Suprapubic skin (tissue), 4 donors: ENCODE results near the gene APOBEC3A. TPM values are rescaled to one million over a fixed set of nuclear protein-coding genes. Genes with fewer than 3 reads are reported as not detected.
"Not testable (repeated sequence)": the region's sequence is repeated elsewhere in the genome, so short reads cannot be mapped to it uniquely, and the experiment has no call there.

Source experiments
- DNase-seq, 2 donors: peaks; one replicate each; pipeline ENCODE4 v3.0.0-alpha.2; 2019; ENCODE audit warnings: low spot score in 2 of 2
- H3K27ac ChIP-seq: fragments of 200-600 bp; sonication (generic); one replicate; pipeline ENCODE4 v1.5.1; 2019
- H3K27me3 ChIP-seq: fragments of 200-600 bp; sonication (generic); one replicate; pipeline ENCODE4 v1.5.1; 2019
- H3K36me3 ChIP-seq: fragments of 200-600 bp; sonication (generic); one replicate; pipeline ENCODE4 v1.5.1; 2019
- H3K4me1 ChIP-seq: fragments of 200-600 bp; sonication (generic); one replicate; pipeline ENCODE4 v1.5.1; 2019
- H3K4me3 ChIP-seq: fragments of 200-600 bp; sonication (generic); one replicate; pipeline ENCODE4 v1.5.1; 2019; ENCODE audit warnings: mild to moderate bottlenecking
- H3K9me3 ChIP-seq: fragments of 200-600 bp; sonication (generic); one replicate; pipeline ENCODE4 v1.5.1; 2019
- EP300 ChIP-seq: sonication (generic); formaldehyde crosslinking; IDR thresholded peaks from one replicate; pipeline ENCODE4 v1.6.1; 2017; ENCODE audit warnings: antibody characterized with exemption
- POLR2A ChIP-seq, 2 donors: fragments of 450-650 bp; IDR thresholded peaks; one replicate each; pipeline ENCODE4 v1.6.1; 2017; ENCODE audit warnings: antibody characterized with exemption in 2 of 2, mild to moderate bottlenecking in 2 of 2, moderate library complexity in 2 of 2
- POLR2AphosphoS5 ChIP-seq, 3 donors: sonication (generic); formaldehyde crosslinking; IDR thresholded peaks; one replicate each; pipeline ENCODE4 v1.6.1; 2017; ENCODE audit warnings: antibody characterized with exemption in 3 of 3
- WGBS: methylation state at CpG from one replicate; pipeline ENCODE4 v1.1.5; 2018; 5-methylcytosine and 5-hydroxymethylcytosine counted together
- total RNA-seq, 4 donors: library from RNA; depleted of rRNA; stranded (reverse); fragments of >200 nt; gene quantifications; one replicate each; pipeline ENCODE4 v1.1.0, GENCODE V29; 2016
- TF ChIP-seq, protein P1 (sequence below), 2 donors: fragments of 200-600 bp in 1 of 2; fragments of 450-650 bp in 1 of 2; sonication (generic) in 1 of 2; IDR thresholded peaks; one replicate each; pipeline ENCODE4 v1.5.1; 2016 to 2019; ENCODE audit warnings: antibody characterized with exemption in 2 of 2, mild to moderate bottlenecking in 1 of 2, moderate library complexity in 1 of 2

The APOBEC3A gene
- total RNA-seq, 4 donors from 2014 or later: 2.1 TPM; not detected in 3

DNA sequence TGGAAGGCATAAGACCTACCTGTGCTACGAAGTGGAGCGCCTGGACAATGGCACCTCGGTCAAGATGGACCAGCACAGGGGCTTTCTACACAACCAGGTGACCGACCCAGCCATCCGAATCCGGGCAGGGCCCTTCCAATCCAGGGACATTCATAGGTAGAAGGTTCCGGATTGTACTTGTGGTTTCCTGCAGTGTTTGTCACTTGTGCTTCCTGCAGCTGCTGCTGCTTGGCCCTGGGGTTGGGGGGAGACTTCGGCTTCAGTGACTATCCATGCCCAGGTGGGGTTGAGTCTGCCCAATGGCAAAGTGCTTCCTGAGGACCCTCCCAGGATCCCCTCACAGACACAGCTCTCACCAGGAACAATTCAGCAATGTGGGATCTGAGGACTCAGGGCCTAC, 2.2 kb downstream of the APOBEC3A start:
- Histone ChIP-seq H3K27me3 (peaks cover 6% of the 10 kb centered on the region), H3K4me3 (no peak overlapping the region), H3K4me1 (peaks cover 15% of the 10 kb centered on the region), H3K27ac (no peak overlapping the region), H3K36me3 (no peaks in the 10 kb centered on the region), H3K9me3 (no peaks in the 10 kb centered on the region)
- TF ChIP-seq POLR2AphosphoS5 (IDR thresholded peaks at IDR 0.05) (no peak), POLR2A (IDR thresholded peaks at IDR 0.05) (no peak), EP300 (no peak)
- TF ChIP-seq, protein P1, sequence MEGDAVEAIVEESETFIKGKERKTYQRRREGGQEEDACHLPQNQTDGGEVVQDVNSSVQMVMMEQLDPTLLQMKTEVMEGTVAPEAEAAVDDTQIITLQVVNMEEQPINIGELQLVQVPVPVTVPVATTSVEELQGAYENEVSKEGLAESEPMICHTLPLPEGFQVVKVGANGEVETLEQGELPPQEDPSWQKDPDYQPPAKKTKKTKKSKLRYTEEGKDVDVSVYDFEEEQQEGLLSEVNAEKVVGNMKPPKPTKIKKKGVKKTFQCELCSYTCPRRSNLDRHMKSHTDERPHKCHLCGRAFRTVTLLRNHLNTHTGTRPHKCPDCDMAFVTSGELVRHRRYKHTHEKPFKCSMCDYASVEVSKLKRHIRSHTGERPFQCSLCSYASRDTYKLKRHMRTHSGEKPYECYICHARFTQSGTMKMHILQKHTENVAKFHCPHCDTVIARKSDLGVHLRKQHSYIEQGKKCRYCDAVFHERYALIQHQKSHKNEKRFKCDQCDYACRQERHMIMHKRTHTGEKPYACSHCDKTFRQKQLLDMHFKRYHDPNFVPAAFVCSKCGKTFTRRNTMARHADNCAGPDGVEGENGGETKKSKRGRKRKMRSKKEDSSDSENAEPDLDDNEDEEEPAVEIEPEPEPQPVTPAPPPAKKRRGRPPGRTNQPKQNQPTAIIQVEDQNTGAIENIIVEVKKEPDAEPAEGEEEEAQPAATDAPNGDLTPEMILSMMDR (IDR thresholded peaks at IDR 0.05): no peak
- DNase-seq: no peak
- WGBS: 69% methylated on average over 6 of the region's 8 CpGs

DNA sequence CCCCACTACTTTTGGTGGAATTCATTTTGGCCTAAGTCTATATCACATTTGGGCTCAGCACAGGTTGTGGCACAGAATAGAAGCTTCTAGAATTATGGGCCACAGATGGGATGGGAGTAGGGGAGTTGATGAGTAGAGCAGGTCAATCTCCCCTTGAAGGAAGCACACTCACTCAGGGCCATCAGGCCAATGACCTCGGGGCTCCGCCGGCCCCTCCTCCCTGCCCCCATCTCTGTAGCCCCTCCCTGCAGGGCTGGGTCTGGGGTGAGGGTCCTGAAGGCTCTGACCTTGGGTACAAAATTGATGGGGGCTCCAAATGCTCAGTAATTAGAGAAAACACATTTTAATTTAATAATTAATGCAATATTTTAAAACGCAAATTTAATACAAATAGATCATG, 3.3 kb downstream of the APOBEC3A start:
- H3K27ac ChIP-seq, H3K9me3 ChIP-seq, H3K36me3 ChIP-seq, H3K4me3 ChIP-seq, DNase-seq, H3K27me3 ChIP-seq: not testable (repeated sequence)
- 75% methylated on average over 4 of the region's 4 CpGs for WGBS
- peaks cover 16% of the 10 kb centered on the region for H3K4me1 ChIP-seq

DNA sequence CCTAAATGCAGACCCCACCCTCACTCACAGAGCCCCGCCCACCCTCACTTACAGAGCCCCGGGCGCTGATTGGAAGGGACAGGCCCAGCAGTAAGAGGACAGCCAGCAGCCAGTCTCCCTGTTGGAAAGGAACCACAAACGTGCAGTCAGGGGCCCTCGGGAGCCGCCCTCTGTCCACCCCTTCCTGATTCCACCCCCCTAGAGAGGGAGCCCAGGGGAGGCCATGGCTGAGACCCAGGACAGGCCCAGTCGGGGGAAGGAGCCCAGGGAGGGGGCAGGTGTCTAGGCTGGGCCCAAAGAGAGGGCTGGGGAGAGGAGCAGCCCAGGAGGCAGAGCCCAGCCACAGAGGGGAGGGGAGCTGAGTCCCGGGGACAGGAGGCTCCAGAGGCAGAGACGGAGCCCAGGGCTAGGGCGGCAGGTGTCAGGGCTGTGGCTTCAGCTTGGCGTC, 5.9 kb downstream of the APOBEC3A start:
- not testable (repeated sequence) for H3K36me3 ChIP-seq, H3K27me3 ChIP-seq, H3K27ac ChIP-seq, H3K4me3 ChIP-seq, H3K9me3 ChIP-seq, DNase-seq
- H3K4me1 ChIP-seq: peaks cover 16% of the 10 kb centered on the region
- WGBS: no CpG with 5 or more reads among the region's 11 CpGs

DNA sequence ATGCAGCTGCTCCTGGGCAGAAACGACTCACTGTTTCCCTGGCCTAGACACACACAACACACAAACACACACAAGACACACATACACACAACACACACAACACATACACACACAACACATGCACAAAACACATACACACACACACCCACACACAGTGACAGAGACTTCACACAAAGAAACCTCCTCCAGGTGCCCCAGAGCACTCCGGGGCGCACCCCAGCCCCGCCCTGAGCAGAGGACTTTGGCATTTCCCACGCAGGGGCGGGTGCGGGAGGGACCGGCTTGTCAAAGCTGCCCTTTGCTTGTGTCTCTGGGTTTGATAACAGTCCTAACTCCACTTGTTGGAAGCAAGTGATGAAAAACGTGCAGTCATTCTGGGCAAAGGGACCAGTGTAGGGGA, 6.5 kb downstream of the APOBEC3A start:
- no peaks in the 10 kb centered on the region for H3K27me3 ChIP-seq
- H3K4me1 ChIP-seq: peaks cover 16% of the 10 kb centered on the region
- H3K9me3 ChIP-seq: no peaks in the 10 kb centered on the region
- H3K27ac ChIP-seq: no peak overlapping the region
- H3K4me3 ChIP-seq: no peak overlapping the region
- no peaks in the 10 kb centered on the region for H3K36me3 ChIP-seq
- TF ChIP-seq, protein P1 (IDR thresholded peaks at IDR 0.05): no peak
- no peak for TF ChIP-seq POLR2AphosphoS5 (IDR thresholded peaks at IDR 0.05)
- no peak for TF ChIP-seq POLR2A (IDR thresholded peaks at IDR 0.05)
- TF ChIP-seq EP300: no peak
- no CpG with 5 or more reads among the region's 9 CpGs for WGBS
- no peak for DNase-seq

DNA sequence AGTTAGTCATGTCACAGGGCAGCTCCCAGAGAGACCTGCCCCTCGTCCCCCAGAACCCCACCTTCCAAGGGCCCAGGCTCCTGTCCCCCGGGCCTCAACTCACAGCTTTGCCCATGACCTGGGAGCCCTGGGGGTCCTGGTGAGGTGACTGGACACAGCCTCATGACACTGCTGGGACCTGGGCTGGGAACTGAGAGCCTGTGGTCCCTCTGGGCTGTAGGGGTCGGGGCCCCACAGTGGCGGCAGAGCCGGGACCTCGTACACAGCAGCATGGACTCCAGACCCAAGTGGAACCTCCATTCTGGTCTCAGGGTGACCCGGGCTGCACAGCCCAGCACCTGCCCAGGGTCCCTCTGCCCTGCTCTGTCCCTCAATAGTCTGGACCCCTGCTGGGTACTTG, 6.9 kb downstream of the APOBEC3A start:
- H3K27ac ChIP-seq: no peak overlapping the region
- no CpG with 5 or more reads among the region's 7 CpGs for WGBS
- TF ChIP-seq POLR2AphosphoS5 (IDR thresholded peaks at IDR 0.05) (no peak), POLR2A (IDR thresholded peaks at IDR 0.05) (no peak), EP300 (no peak)
- TF ChIP-seq, protein P1 (IDR thresholded peaks at IDR 0.05): no peak

DNA sequence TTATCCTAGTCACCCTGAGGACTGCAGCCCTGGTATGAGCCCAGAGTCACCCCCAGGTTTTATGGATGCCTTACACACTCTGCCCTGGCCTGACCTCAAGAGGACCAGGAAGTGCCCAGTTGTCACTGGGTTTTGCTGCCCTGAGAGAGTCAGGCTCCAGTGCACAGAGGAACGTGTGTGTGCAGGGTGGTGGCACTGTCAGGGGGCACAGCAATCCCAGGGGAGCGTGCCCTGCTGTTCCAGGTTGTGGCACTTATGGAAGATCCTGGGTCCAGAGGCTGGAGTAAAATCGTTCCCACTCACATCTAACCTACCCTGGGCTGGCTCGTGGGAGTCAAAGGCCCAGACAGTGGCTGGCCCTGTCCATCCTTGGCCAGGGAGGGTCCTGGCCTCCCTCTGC, 7.6 kb downstream of the APOBEC3A start:
- no CpG with 5 or more reads among the region's 4 CpGs for WGBS
- TF ChIP-seq POLR2A (IDR thresholded peaks at IDR 0.05) (no peak), POLR2AphosphoS5 (IDR thresholded peaks at IDR 0.05) (no peak), EP300 (no peak)
- TF ChIP-seq, protein P1 (IDR thresholded peaks at IDR 0.05): no peak

More for the DNA sequence above, 6.9 kb downstream of the APOBEC3A start:
- no peak overlapping the region for H3K4me3 ChIP-seq
- H3K4me1 ChIP-seq: peaks cover 16% of the 10 kb centered on the region
- H3K9me3 ChIP-seq: no peaks in the 10 kb centered on the region
- DNase-seq: no peak
- H3K36me3 ChIP-seq: no peaks in the 10 kb centered on the region
- no peaks in the 10 kb centered on the region for H3K27me3 ChIP-seq

More for the DNA sequence above, 7.6 kb downstream of the APOBEC3A start:
- no peaks in the 10 kb centered on the region for H3K36me3 ChIP-seq
- peaks cover 16% of the 10 kb centered on the region for H3K4me1 ChIP-seq
- H3K9me3 ChIP-seq: no peaks in the 10 kb centered on the region
- H3K27me3 ChIP-seq: no peaks in the 10 kb centered on the region
- no peak overlapping the region for H3K4me3 ChIP-seq
- no peak for DNase-seq
- no peak overlapping the region for H3K27ac ChIP-seq
